Esophagus squamous epithelium (tissue), 4 donors: ENCODE results near the gene RNPEPL1.

Source experiments
- POLR2A ChIP-seq, 4 donors: fragments of 450-650 bp; IDR thresholded peaks; one replicate each; pipeline ENCODE4 v1.6.1; 2017; ENCODE audit warnings: antibody characterized with exemption in 4 of 4, mild to moderate bottlenecking in 4 of 4, moderate library complexity in 3 of 4
- TF ChIP-seq, protein P1 (sequence below), 6 experiments: fragments of 450-650 bp in 4 of 6; fragments of 200-600 bp in 2 of 6; sonication (generic) in 2 of 6; IDR thresholded peaks; one replicate each; pipeline ENCODE4 v1.5.1; 2016 to 2019; ENCODE audit warnings: antibody characterized with exemption in 6 of 6, mild to moderate bottlenecking in 4 of 6, moderate library complexity in 4 of 6

DNA sequence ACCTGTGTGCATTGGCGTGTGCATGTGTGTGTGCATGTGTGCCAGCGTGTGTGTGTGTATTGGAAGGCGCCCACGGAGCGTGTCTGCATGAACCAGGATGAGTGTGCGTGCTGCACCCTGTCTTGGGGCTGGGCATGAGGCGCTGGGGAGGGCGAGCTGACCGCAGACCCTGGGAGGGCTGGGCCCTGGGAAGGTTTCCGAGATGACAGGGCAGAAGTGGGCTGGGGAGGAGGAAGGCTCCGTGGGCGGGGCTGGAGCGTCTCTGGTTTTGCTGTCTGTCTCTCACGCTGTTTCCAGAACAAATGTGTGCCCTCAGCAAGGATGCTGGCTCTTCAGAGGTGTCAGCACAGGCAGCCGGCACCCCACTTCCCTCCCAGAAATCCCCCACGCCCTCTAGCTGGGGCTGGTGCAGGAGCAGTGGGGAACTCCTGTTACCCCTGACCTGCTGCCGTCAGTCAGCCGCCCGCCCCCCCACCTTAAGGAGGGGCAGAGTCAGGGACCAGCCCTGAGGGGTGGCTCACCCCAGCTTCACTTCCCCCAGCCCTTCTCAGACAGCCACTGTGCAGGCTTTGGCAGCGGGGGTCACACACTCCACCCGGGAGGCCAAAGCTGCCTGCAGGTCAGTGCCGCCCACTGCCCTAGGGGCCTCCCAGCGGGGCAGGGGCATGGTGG is 56.8 kb downstream of the RNPEPL1 start, which contains the start of gene GPR35:
- no peak for TF ChIP-seq POLR2A (IDR thresholded peaks at IDR 0.05)
- TF ChIP-seq, protein P1, sequence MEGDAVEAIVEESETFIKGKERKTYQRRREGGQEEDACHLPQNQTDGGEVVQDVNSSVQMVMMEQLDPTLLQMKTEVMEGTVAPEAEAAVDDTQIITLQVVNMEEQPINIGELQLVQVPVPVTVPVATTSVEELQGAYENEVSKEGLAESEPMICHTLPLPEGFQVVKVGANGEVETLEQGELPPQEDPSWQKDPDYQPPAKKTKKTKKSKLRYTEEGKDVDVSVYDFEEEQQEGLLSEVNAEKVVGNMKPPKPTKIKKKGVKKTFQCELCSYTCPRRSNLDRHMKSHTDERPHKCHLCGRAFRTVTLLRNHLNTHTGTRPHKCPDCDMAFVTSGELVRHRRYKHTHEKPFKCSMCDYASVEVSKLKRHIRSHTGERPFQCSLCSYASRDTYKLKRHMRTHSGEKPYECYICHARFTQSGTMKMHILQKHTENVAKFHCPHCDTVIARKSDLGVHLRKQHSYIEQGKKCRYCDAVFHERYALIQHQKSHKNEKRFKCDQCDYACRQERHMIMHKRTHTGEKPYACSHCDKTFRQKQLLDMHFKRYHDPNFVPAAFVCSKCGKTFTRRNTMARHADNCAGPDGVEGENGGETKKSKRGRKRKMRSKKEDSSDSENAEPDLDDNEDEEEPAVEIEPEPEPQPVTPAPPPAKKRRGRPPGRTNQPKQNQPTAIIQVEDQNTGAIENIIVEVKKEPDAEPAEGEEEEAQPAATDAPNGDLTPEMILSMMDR (IDR thresholded peaks at IDR 0.05), result no peak
